SK-N-SH treated with all-trans-retinoic acid at 6 μM for 48 hours (cell line): ENCODE data around the gene ANKRD23.

ENCODE experiments used
- ATAC-seq: fragments of 200-7000 bp; cut with Tn5 transposase; 3 replicates; pipeline ENCODE4 v1.9.1; 2020; ENCODE audit warnings: mild to moderate bottlenecking, moderate library complexity
- ARNTL ChIP-seq: fragments of 450-650 bp; formaldehyde crosslinking; IDR thresholded peaks from 2 replicates; pipeline ENCODE4 v1.5.0; 2020; ENCODE audit warnings: low read depth, mild to moderate bottlenecking, moderate library complexity, borderline replicate concordance
- CSDC2 ChIP-seq: fragments of 250-450 bp; sonication (Bioruptor Pico); IDR thresholded peaks from 2 replicates; pipeline ENCODE4 v1.5.0; 2020; ENCODE audit warnings: mild to moderate bottlenecking, moderate library complexity
- CSRNP3 ChIP-seq: fragments of 250-450 bp; sonication (Bioruptor Pico); IDR thresholded peaks from 2 replicates; pipeline ENCODE4 v1.5.1; 2021; ENCODE audit warnings: mild to moderate bottlenecking, moderate library complexity
- POU6F1 ChIP-seq: fragments of 250-450 bp; sonication (Bioruptor Pico); IDR thresholded peaks from 2 replicates; pipeline ENCODE4 v1.8.0; 2021; ENCODE audit warnings: low read depth, mild to moderate bottlenecking, moderate library complexity, borderline replicate concordance
- TCF4 ChIP-seq: fragments of 250-450 bp; sonication (Bioruptor Pico); IDR thresholded peaks from 2 replicates; pipeline ENCODE4 v1.8.0; 2021; ENCODE audit warnings: mild to moderate bottlenecking, moderate library complexity, borderline replicate concordance
- TOX ChIP-seq: fragments of 250-450 bp; sonication (Bioruptor Pico); IDR thresholded peaks from 2 replicates; pipeline ENCODE4 v1.8.0; 2021; ENCODE audit warnings: mild to moderate bottlenecking, moderate library complexity, borderline replicate concordance
- ZFP3 ChIP-seq: fragments of 250-450 bp; sonication (Bioruptor Pico); IDR thresholded peaks from 2 replicates; pipeline ENCODE4 v1.5.0; 2020; ENCODE audit warnings: mild to moderate bottlenecking, moderate library complexity
- ZNF70 ChIP-seq: fragments of 450-650 bp; formaldehyde crosslinking; IDR thresholded peaks from 2 replicates; pipeline ENCODE4 v1.5.0; 2020; ENCODE audit warnings: mild to moderate bottlenecking, moderate library complexity
- ZNF8 ChIP-seq: fragments of 450-650 bp; formaldehyde crosslinking; IDR thresholded peaks from 2 replicates; pipeline ENCODE4 v1.5.0; 2020; ENCODE audit warnings: mild to moderate bottlenecking, moderate library complexity
- TF ChIP-seq, protein P1 (sequence below): fragments of 250-450 bp; sonication (Bioruptor Pico); IDR thresholded peaks from 2 replicates; pipeline ENCODE4 v1.5.0; 2020; ENCODE audit warnings: mild to moderate bottlenecking, moderate library complexity
- TF ChIP-seq, protein P2 (sequence below): fragments of 250-450 bp; sonication (Bioruptor Pico); IDR thresholded peaks from 2 replicates; pipeline ENCODE4 v1.8.0; 2020; ENCODE audit warnings: mild to moderate bottlenecking, moderate library complexity, borderline replicate concordance

The ANKRD23 gene

DNA sequence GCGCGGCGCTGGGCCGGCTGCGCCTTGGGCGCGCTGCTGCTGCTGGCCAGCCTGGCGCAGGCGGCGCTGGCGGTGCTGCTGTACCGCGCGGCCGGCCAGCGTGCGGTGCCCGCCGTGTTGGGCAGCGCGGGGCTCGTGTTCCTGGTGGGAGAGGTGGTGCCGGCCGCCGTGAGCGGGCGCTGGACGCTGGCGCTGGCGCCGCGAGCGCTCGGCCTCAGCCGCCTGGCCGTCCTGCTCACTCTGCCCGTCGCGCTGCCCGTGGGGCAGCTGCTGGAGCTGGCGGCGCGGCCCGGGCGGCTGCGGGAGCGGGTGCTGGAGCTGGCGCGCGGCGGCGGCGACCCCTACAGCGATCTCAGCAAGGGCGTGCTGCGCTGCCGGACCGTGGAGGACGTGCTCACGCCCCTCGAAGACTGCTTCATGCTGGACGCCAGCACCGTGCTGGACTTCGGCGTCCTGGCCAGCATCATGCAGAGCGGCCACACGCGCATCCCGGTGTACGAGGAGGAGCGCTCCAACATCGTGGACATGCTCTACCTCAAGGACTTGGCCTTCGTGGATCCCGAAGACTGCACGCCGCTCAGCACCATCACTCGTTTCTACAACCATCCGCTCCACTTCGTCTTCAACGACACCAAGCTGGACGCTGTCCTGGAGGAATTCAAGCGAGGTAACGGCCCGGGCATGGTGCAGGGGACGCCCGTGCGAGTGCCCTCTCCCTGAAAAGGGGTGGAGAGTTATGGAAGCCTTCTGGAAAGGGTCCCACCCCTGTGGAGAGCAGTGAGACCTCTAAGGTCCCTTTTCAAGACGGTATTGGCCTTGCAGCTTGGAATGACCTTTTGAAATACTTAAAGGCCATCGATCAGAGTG, 26.8 kb downstream of the ANKRD23 start (continued):
- TF ChIP-seq, protein P1, sequence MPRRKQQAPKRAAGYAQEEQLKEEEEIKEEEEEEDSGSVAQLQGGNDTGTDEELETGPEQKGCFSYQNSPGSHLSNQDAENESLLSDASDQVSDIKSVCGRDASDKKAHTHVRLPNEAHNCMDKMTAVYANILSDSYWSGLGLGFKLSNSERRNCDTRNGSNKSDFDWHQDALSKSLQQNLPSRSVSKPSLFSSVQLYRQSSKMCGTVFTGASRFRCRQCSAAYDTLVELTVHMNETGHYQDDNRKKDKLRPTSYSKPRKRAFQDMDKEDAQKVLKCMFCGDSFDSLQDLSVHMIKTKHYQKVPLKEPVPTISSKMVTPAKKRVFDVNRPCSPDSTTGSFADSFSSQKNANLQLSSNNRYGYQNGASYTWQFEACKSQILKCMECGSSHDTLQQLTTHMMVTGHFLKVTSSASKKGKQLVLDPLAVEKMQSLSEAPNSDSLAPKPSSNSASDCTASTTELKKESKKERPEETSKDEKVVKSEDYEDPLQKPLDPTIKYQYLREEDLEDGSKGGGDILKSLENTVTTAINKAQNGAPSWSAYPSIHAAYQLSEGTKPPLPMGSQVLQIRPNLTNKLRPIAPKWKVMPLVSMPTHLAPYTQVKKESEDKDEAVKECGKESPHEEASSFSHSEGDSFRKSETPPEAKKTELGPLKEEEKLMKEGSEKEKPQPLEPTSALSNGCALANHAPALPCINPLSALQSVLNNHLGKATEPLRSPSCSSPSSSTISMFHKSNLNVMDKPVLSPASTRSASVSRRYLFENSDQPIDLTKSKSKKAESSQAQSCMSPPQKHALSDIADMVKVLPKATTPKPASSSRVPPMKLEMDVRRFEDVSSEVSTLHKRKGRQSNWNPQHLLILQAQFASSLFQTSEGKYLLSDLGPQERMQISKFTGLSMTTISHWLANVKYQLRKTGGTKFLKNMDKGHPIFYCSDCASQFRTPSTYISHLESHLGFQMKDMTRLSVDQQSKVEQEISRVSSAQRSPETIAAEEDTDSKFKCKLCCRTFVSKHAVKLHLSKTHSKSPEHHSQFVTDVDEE (CRISPR knock-in tag): no peak

GRCh38 chr2:96816127-96816835, 27.5 kb downstream of the ANKRD23 start, which contains the start of gene CNNM3:
TSS of gene CNNM3 (plus strand) at chr2:96816268. CDS start at chr2:96816278, 10 bp downstream.
- TF ChIP-seq ZNF8 (CRISPR knock-in tag): no peak
- TF ChIP-seq ZNF70 (CRISPR knock-in tag): no peak
- no peak for TF ChIP-seq CSRNP3 (CRISPR knock-in tag)
- no peak for TF ChIP-seq TCF4 (CRISPR knock-in tag)
- TF ChIP-seq, protein P1 (CRISPR knock-in tag): 0 out of 2 replicates have a peak, but pooled peaks have one; percentile 23
- TF ChIP-seq CSDC2: peak; percentile 28; the same call in 1 of the 2 replicates
- TF ChIP-seq, protein P2, sequence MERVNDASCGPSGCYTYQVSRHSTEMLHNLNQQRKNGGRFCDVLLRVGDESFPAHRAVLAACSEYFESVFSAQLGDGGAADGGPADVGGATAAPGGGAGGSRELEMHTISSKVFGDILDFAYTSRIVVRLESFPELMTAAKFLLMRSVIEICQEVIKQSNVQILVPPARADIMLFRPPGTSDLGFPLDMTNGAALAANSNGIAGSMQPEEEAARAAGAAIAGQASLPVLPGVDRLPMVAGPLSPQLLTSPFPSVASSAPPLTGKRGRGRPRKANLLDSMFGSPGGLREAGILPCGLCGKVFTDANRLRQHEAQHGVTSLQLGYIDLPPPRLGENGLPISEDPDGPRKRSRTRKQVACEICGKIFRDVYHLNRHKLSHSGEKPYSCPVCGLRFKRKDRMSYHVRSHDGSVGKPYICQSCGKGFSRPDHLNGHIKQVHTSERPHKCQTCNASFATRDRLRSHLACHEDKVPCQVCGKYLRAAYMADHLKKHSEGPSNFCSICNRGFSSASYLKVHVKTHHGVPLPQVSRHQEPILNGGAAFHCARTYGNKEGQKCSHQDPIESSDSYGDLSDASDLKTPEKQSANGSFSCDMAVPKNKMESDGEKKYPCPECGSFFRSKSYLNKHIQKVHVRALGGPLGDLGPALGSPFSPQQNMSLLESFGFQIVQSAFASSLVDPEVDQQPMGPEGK (CRISPR knock-in tag): no peak
- peak; percentile 97 for ATAC-seq

GRCh38 chr2:96815326-96816126, 28.3 kb downstream of the ANKRD23 start:
- ATAC-seq: peak; percentile 12
- no peak for TF ChIP-seq POU6F1 (CRISPR knock-in tag)
- TF ChIP-seq, protein P1 (CRISPR knock-in tag): no peak
- TF ChIP-seq ARNTL (CRISPR knock-in tag): no peak
- TF ChIP-seq CSRNP3 (CRISPR knock-in tag): no peak
- TF ChIP-seq TOX: no peak
- TF ChIP-seq ZFP3: no peak
- TF ChIP-seq, protein P2 (CRISPR knock-in tag): no peak
- TF ChIP-seq ZNF70 (CRISPR knock-in tag): no peak
